ENCODE data around the gene WWC2. TPM values are rescaled to one million over a fixed set of nuclear protein-coding genes. Genes with fewer than 3 reads are reported as not detected.

WWC2 gene
- total and polyA plus RNA-seq, 4 donors, result 7.1 to 50.3 (median 24.9) TPM

- H3K27ac ChIP-seq (ENCODE audit: low read depth in 1 of 2, low read length in 2 of 2), result no peak overlapping the region
- H3K36me3 ChIP-seq (ENCODE audit: control insufficient read depth in 1 of 2, insufficient read depth in 2 of 2, low read length in 1 of 2), result no peaks in the 10 kb centered on the region
- no peaks in the 10 kb centered on the region for H3K4me1 ChIP-seq (ENCODE audit: control insufficient read depth in 1 of 2, insufficient read depth in 2 of 2, low read length in 2 of 2)
- H3K27me3 ChIP-seq (ENCODE audit: control insufficient read depth in 1 of 2, insufficient read depth in 2 of 2, low read length in 1 of 2), result no peaks in the 10 kb centered on the region
- ATAC-seq (ENCODE audit: low FRiP score) (no peak), DNase-seq (no peak)
- H3K4me3 ChIP-seq (ENCODE audit: low read length in 2 of 2), result no peak overlapping the region
- intact Hi-C loops (cut with DNase I), result no loop called here
- WGBS, 2 donors, result 90 to 93% methylated on average over 15 of the region's 15 CpGs
- H3K9me3 ChIP-seq (ENCODE audit: control insufficient read depth, low read length), result no peaks in the 10 kb centered on the region
Measured at GRCh38 chr4:183344523-183345255, 245.6 kb downstream of the WWC2 start.

GRCh38 chr4:183345261-183345660 is 246.2 kb downstream of the WWC2 start:
- H3K27me3 ChIP-seq (ENCODE audit: control insufficient read depth in 1 of 2, insufficient read depth in 2 of 2, low read length in 1 of 2), result no peaks in the 10 kb centered on the region
- no peaks in the 10 kb centered on the region for H3K9me3 ChIP-seq (ENCODE audit: control insufficient read depth, low read length)
- no peak overlapping the region for H3K4me3 ChIP-seq (ENCODE audit: low read length in 2 of 2)
- no peaks in the 10 kb centered on the region for H3K4me1 ChIP-seq (ENCODE audit: control insufficient read depth in 1 of 2, insufficient read depth in 2 of 2, low read length in 2 of 2)
- DNase-seq (no peak), ATAC-seq (ENCODE audit: low FRiP score) (no peak)
- 94 to 98% methylated on average over 4 of the region's 4 CpGs for WGBS, 2 donors
- no peaks in the 10 kb centered on the region for H3K36me3 ChIP-seq (ENCODE audit: control insufficient read depth in 1 of 2, insufficient read depth in 2 of 2, low read length in 1 of 2)
- intact Hi-C loops (cut with DNase I), result no loop called here
- no peak overlapping the region for H3K27ac ChIP-seq (ENCODE audit: low read depth in 1 of 2, low read length in 2 of 2)

- Histone ChIP-seq H3K36me3 (ENCODE audit: control insufficient read depth in 1 of 2, insufficient read depth in 2 of 2, low read length in 1 of 2) (no peaks in the 10 kb centered on the region), H3K4me1 (ENCODE audit: control insufficient read depth in 1 of 2, insufficient read depth in 2 of 2, low read length in 2 of 2) (no peaks in the 10 kb centered on the region), H3K27ac (ENCODE audit: low read depth in 1 of 2, low read length in 2 of 2) (no peak overlapping the region), H3K27me3 (ENCODE audit: control insufficient read depth in 1 of 2, insufficient read depth in 2 of 2, low read length in 1 of 2) (no peaks in the 10 kb centered on the region), H3K9me3 (ENCODE audit: control insufficient read depth, low read length) (no peaks in the 10 kb centered on the region), H3K4me3 (ENCODE audit: low read length in 2 of 2) (no peak overlapping the region)
- intact Hi-C loops (cut with DNase I), result no loop called here
- ATAC-seq (ENCODE audit: low FRiP score) (no peak), DNase-seq (no peak)
- WGBS, 2 donors, result 86 to 89% methylated on average over 8 of the region's 8 CpGs
Measured at GRCh38 chr4:183347146-183347545, 248.1 kb downstream of the WWC2 start.

- WGBS, 2 donors, result 85 to 87% methylated on average over 4 of the region's 4 CpGs
- no peak for DNase-seq
Measured at GRCh38 chr4:183347566-183347965, 248.5 kb downstream of the WWC2 start.

GRCh38 chr4:183348136-183348535 is 249.1 kb downstream of the WWC2 start:
- H3K27ac ChIP-seq (ENCODE audit: low read depth in 1 of 2, low read length in 2 of 2), result no peak overlapping the region
- no peak overlapping the region for H3K4me3 ChIP-seq (ENCODE audit: low read length in 2 of 2)
- no peak for DNase-seq
- WGBS, 2 donors, result 90% methylated on average over 12 of the region's 12 CpGs
- no peak for ATAC-seq (ENCODE audit: low FRiP score)
- H3K36me3 ChIP-seq (ENCODE audit: control insufficient read depth in 1 of 2, insufficient read depth in 2 of 2, low read length in 1 of 2), result no peaks in the 10 kb centered on the region
- H3K4me1 ChIP-seq (ENCODE audit: control insufficient read depth in 1 of 2, insufficient read depth in 2 of 2, low read length in 2 of 2), result no peaks in the 10 kb centered on the region
- no peaks in the 10 kb centered on the region for H3K27me3 ChIP-seq (ENCODE audit: control insufficient read depth in 1 of 2, insufficient read depth in 2 of 2, low read length in 1 of 2)
- no peaks in the 10 kb centered on the region for H3K9me3 ChIP-seq (ENCODE audit: control insufficient read depth, low read length)
- intact Hi-C loops (cut with DNase I), result no loop called here

More at GRCh38 chr4:183347566-183347965, 248.5 kb downstream of the WWC2 start:
- Histone ChIP-seq H3K27ac (ENCODE audit: low read depth in 1 of 2, low read length in 2 of 2) (no peak overlapping the region), H3K4me1 (ENCODE audit: control insufficient read depth in 1 of 2, insufficient read depth in 2 of 2, low read length in 2 of 2) (no peaks in the 10 kb centered on the region), H3K36me3 (ENCODE audit: control insufficient read depth in 1 of 2, insufficient read depth in 2 of 2, low read length in 1 of 2) (no peaks in the 10 kb centered on the region), H3K27me3 (ENCODE audit: control insufficient read depth in 1 of 2, insufficient read depth in 2 of 2, low read length in 1 of 2) (no peaks in the 10 kb centered on the region), H3K9me3 (ENCODE audit: control insufficient read depth, low read length) (no peaks in the 10 kb centered on the region), H3K4me3 (ENCODE audit: low read length in 2 of 2) (no peak overlapping the region)
- intact Hi-C loops (cut with DNase I), result no loop called here
- ATAC-seq (ENCODE audit: low FRiP score), result no peak

DNA sequence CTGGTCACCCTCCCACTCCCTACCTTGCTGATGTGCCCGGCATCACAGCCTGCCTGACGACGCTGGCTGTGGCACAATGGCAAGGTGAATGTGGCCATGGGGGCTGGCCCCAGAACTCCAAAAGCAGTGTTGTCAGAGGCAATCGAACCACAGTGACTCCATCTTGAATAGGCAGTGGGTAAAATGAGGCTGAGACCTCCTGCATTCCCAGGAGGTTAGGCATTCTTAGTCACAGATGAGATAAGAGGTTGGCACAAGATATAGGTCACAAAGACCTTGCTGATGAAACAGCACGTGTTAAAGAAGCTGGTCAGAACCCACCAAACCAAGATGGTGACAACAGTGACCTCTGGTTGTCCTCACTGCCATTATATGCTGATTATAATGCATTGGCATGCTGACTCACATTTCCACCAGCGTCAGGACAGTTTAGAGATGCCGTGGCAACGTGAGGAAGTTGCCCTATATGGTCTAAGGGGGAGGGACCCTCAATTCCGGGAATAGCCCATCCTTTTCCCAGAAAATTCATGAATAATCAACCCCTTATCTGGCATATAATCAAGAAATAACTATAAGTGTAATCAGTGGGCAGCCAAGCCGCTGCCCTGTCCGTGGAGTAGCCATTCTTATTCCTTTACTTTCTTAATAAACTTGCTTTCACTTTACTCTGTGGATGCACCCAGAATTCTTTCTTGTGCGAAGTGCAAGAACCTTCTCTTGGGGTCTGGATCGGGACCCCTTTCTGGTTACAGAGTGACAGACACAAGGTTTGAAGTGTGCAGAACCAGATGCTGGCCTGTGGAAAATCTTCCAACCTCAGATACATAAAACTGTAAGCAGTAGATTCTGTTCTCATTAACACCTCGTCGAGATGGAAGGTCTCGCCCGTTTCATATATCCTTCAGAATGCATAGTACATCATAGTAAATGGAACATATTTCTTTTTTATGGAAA is 249.9 kb downstream of the WWC2 start:
- WGBS, 2 donors, result 69 to 70% methylated on average over 17 of the region's 17 CpGs
- Histone ChIP-seq H3K36me3 (ENCODE audit: control insufficient read depth in 1 of 2, insufficient read depth in 2 of 2, low read length in 1 of 2) (no peaks in the 10 kb centered on the region), H3K4me3 (ENCODE audit: low read length in 2 of 2) (no peak overlapping the region), H3K4me1 (ENCODE audit: control insufficient read depth in 1 of 2, insufficient read depth in 2 of 2, low read length in 2 of 2) (no peaks in the 10 kb centered on the region), H3K9me3 (ENCODE audit: control insufficient read depth, low read length) (no peaks in the 10 kb centered on the region), H3K27me3 (ENCODE audit: control insufficient read depth in 1 of 2, insufficient read depth in 2 of 2, low read length in 1 of 2) (no peaks in the 10 kb centered on the region), H3K27ac (ENCODE audit: low read depth in 1 of 2, low read length in 2 of 2) (no peak overlapping the region)
- ATAC-seq (ENCODE audit: low FRiP score) (no peak), DNase-seq (no peak)
- intact Hi-C loops (cut with DNase I), result no loop called here

GRCh38 chr4:183349673-183350072 is 250.6 kb downstream of the WWC2 start:
- Histone ChIP-seq H3K27ac (ENCODE audit: low read depth in 1 of 2, low read length in 2 of 2) (no peak overlapping the region), H3K9me3 (ENCODE audit: control insufficient read depth, low read length) (no peaks in the 10 kb centered on the region), H3K4me3 (ENCODE audit: low read length in 2 of 2) (no peak overlapping the region), H3K4me1 (ENCODE audit: control insufficient read depth in 1 of 2, insufficient read depth in 2 of 2, low read length in 2 of 2) (no peaks in the 10 kb centered on the region), H3K36me3 (ENCODE audit: control insufficient read depth in 1 of 2, insufficient read depth in 2 of 2, low read length in 1 of 2) (no peaks in the 10 kb centered on the region), H3K27me3 (ENCODE audit: control insufficient read depth in 1 of 2, insufficient read depth in 2 of 2, low read length in 1 of 2) (no peaks in the 10 kb centered on the region)
- intact Hi-C loops (cut with DNase I), result no loop called here
- ATAC-seq (ENCODE audit: low FRiP score), result no peak
- WGBS, 2 donors, result 95 to 96% methylated on average over 9 of the region's 9 CpGs
- no peak for DNase-seq

DNA sequence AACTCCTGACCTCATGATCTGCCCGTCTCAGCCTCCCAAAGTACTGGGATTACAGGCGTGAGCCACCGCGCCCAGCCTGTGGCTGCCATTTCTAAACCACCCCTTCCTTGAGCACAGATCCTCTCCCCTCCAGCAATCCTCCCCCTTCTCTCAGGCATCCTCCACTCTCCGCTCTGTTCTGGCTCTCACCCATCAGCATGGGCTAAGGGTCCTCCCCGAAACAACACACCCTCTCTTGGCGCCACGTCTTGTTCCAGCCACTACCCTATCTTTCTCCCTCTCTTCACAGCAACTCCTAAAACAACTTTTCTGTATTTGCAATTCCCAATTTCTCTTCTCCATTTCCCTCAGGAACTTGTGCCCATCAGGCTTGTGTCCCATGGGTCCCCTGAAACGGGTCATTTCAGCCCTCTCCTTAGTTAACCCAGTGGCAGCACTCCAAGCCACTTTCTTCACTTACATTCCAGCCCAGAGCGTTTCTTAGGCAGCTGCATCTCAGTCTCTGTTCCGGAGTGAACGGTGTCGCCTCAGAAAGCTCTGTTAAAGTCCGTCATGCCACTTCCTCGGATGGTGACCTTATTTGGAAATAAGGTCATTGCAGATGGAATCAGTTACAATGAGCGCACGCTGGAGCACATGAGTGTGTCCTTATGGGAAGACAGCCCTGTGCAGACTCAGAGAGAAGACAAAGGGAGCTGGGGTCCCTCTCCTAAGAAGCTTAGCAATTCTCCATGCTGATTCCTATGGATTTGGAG is 251.4 kb downstream of the WWC2 start:
- DNase-seq, result no peak
- H3K4me3 ChIP-seq (ENCODE audit: low read length in 2 of 2), result no peak overlapping the region
- no peaks in the 10 kb centered on the region for H3K27me3 ChIP-seq (ENCODE audit: control insufficient read depth in 1 of 2, insufficient read depth in 2 of 2, low read length in 1 of 2)
- H3K4me1 ChIP-seq (ENCODE audit: control insufficient read depth in 1 of 2, insufficient read depth in 2 of 2, low read length in 2 of 2), result no peaks in the 10 kb centered on the region
- no peak for ATAC-seq (ENCODE audit: low FRiP score)
- H3K27ac ChIP-seq (ENCODE audit: low read depth in 1 of 2, low read length in 2 of 2), result no peak overlapping the region
- intact Hi-C loops (cut with DNase I), result no loop called here
- no peaks in the 10 kb centered on the region for H3K9me3 ChIP-seq (ENCODE audit: control insufficient read depth, low read length)
- 64 to 72% methylated on average over 17 of the region's 17 CpGs for WGBS, 2 donors
- no peaks in the 10 kb centered on the region for H3K36me3 ChIP-seq (ENCODE audit: control insufficient read depth in 1 of 2, insufficient read depth in 2 of 2, low read length in 1 of 2)
